22Rv1 (cell line): ENCODE results near the gene TEX19.
"Not testable (repeated sequence)": the region's sequence is repeated elsewhere in the genome, so short reads cannot be mapped to it uniquely, and the experiment has no call there.

Source experiments
- H3K27ac ChIP-seq: fragments of 450-650 bp; 2 replicates; pipeline ENCODE4 v1.5.1; 2017
- ZFX ChIP-seq: fragments of 450-650 bp; IDR thresholded peaks from 2 replicates; pipeline ENCODE4 v1.6.1; 2017; ENCODE audit warnings: antibody characterized with exemption, borderline replicate concordance
- TF ChIP-seq, protein P1 (sequence below): fragments of 450-650 bp; IDR thresholded peaks from 2 replicates; pipeline ENCODE4 v1.5.1; 2017; ENCODE audit warnings: mild to moderate bottlenecking

Gene TEX19

DNA sequence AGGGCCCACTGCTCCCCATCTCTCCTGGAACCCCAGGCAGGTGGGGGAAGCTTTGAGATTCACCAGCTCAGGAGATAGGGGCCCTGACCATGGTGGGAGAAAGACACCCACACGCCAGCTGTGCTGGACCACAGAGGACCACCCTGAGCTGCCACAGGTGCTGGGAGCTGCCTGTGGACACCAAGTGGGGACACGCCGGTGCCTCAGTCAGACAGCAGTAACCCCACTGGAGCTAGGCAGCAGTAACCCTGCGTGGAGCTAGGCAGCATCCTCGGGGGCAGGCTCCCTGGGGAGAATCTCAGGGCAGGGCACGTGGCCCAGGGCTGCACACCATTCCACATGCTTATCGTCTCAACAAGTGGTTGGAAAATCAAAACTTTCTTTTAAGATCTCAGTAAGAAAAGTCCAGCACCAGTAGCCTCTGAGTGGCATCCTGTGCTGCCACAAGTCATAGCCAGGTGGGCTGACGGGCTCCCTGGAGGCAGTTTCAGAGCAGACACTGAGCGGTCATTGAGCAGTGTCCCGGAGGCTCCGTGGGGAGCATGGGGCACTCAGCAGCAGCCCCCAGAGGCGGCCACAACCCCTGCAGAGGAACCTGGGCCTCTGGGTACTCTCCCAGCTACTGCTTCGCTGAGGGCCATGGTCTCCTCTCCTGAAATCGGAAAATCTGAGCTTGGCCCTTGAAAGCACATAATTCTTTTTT lies 51.1 kb downstream of the TEX19 start:
- H3K27ac ChIP-seq, result no peak overlapping the region
- TF ChIP-seq ZFX, result no peak
- TF ChIP-seq, protein P1, sequence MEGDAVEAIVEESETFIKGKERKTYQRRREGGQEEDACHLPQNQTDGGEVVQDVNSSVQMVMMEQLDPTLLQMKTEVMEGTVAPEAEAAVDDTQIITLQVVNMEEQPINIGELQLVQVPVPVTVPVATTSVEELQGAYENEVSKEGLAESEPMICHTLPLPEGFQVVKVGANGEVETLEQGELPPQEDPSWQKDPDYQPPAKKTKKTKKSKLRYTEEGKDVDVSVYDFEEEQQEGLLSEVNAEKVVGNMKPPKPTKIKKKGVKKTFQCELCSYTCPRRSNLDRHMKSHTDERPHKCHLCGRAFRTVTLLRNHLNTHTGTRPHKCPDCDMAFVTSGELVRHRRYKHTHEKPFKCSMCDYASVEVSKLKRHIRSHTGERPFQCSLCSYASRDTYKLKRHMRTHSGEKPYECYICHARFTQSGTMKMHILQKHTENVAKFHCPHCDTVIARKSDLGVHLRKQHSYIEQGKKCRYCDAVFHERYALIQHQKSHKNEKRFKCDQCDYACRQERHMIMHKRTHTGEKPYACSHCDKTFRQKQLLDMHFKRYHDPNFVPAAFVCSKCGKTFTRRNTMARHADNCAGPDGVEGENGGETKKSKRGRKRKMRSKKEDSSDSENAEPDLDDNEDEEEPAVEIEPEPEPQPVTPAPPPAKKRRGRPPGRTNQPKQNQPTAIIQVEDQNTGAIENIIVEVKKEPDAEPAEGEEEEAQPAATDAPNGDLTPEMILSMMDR, result no peak

DNA sequence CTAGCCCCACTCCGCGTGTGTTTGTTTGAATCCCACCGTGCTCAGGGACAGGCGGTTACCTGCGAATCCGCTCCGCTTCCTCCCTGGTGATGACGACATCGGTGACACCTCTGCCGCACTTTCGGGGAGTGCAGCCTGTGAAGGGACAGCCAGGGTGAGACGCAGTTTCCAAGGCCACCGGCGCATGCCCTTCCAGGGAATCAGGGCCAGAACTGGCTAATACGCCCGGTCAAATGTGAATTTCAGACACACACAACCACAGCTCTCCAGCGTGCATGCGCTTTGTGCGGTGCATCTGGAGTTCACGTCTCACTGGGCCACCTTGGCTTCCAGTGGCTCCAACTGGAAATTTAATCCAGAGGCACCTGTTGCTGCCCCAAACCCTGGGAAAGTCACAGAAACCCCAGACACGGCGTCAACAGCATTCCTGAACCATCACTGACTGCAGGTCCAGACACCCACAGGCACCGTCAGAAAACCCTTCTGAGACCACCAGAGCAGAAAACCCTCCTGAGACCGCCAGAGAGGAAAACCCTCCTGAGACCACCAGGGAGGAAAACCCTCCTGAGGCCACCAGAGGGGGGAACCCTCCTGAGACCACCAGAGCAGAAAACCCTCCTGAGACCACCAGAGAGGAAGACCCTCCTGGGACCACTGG lies 52.5 kb downstream of the TEX19 start:
- H3K27ac ChIP-seq, result no peak overlapping the region
- no peak for TF ChIP-seq ZFX
- TF ChIP-seq, protein P1, result no peak

DNA sequence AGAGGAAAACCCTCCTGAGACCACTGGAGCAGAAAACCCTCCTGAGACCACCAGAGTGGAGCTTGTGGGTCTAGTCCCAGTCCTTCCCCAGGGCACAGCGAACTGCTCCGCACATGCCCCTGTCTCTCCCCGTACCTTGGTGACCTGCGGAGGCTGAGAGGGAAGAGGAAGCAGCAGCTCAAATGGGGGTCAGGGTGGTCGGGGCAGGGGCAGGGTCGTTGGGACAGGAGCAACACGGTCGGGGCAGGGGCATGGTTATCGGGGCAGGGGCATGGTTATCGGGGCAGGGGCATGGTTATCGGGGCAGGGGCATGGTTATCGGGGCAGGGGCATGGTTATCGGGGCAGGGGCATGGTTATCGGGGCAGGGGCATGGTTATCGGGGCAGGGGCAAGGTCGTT lies 53.0 kb downstream of the TEX19 start:
- not testable (repeated sequence) for H3K27ac ChIP-seq

DNA sequence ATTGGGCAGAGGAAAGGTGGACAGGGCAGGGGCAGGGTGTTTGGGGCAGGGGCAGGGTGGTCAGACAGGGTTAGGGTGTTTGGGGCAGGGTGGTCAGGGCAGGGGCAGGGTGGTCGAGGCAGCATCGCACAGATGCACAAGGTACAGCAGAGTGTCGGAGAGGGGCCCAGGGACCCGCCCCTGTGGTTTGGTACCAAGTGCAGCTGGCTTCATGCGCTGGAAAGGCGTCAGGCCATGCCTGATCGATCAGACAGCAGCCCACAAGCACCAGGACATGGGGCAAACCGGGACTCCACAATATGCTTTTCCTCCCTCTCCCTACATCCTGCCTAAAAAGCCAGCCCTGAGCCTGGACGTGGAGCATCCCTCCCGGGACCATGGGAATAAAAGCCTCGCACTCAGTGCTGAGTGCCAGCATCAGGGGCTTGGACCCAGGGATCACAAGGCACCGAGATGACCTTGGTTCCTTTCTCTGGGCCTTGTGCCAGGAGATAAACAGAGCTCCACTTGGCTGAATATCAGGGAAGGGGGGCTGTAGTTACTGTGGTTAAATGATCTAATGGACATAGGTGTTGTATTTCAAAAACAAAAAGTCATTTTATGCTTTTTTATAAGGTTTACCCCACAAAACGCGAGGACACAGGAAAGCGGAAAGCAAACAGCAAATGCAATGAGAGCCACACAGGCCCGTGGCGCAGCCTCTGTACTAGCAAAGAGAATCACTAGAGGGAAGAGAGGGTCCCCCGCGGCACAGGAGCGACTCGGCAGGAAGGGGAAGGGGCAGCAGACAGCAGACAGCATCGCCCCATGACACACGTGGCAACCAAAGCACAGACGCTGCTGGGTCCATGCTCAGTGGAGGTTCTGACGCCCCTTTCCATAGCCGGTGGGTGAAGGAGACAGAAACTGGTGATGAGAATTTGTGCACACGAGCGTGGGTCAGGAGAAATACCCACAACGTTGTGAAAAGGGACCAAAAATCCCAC lies 53.8 kb downstream of the TEX19 start:
- no peak for TF ChIP-seq ZFX
- TF ChIP-seq, protein P1, result no peak
- H3K27ac ChIP-seq, result no peak overlapping the region
